TTC549 (cell line): ENCODE results near the gene RNF115.
"Not testable (repeated sequence)": the region's sequence is repeated elsewhere in the genome, so short reads cannot be mapped to it uniquely, and the experiment has no call there.

ENCODE experiments used
- FAIRE-seq: peaks from 2 replicates; lab custom pipeline; 2012; peaks lifted over from hg19 to GRCh38; lab: Jason Lieb, UNC

The RNF115 gene

GRCh38 chr1:145823565-145824498, at the start of gene RNF115, which contains the start of gene POLR3C:
TSS of gene RNF115 (minus strand) at chr1:145824095. CDS start at chr1:145823873, 222 bp downstream.
TSS of gene POLR3C (plus strand) at chr1:145824200. CDS start at chr1:145825777, 1,577 bp downstream.
- peak; percentile 29 for FAIRE-seq

GRCh38 chr1:145871994-145872924, 48.4 kb upstream of the RNF115 start:
- FAIRE-seq, result no peak

GRCh38 chr1:145868232-145868631, 44.3 kb upstream of the RNF115 start:
- no peak for FAIRE-seq

- FAIRE-seq, result no peak
These were observed 39.6 kb upstream of the RNF115 start for GRCh38 chr1:145863282-145864018.

- no peak for FAIRE-seq
These were observed 35.7 kb upstream of the RNF115 start for GRCh38 chr1:145859491-145860023.

GRCh38 chr1:145858901-145859490, 35.1 kb upstream of the RNF115 start, which contains the start of gene PIAS3:
TSS of gene PIAS3 (minus strand) at chr1:145859081. CDS start at chr1:145858990, 91 bp downstream.
- peak; percentile 90 for FAIRE-seq

- FAIRE-seq, result no peak
These were observed 34.5 kb upstream of the RNF115 start for GRCh38 chr1:145858238-145858900.

- FAIRE-seq, result no peak
These were observed 33.3 kb upstream of the RNF115 start for GRCh38 chr1:145857170-145857569.

GRCh38 chr1:145855426-145855948, 31.6 kb upstream of the RNF115 start:
- no peak for FAIRE-seq

GRCh38 chr1:145849356-145850160, 25.7 kb upstream of the RNF115 start:
- FAIRE-seq, result no peak

- no peak for FAIRE-seq
These were observed 23.9 kb upstream of the RNF115 start for GRCh38 chr1:145847827-145848226.

GRCh38 chr1:145846201-145846612, 22.3 kb upstream of the RNF115 start:
- FAIRE-seq, result no peak

GRCh38 chr1:145845514-145846161, 21.7 kb upstream of the RNF115 start, which contains the start of gene NUDT17:
TSS of gene NUDT17 (plus strand) at chr1:145845630. CDS start at chr1:145845641, 11 bp downstream.
- FAIRE-seq, result peak; percentile 28

GRCh38 chr1:145845144-145845513, 21.2 kb upstream of the RNF115 start:
- FAIRE-seq, result no peak

GRCh38 chr1:145843031-145843430, 19.1 kb upstream of the RNF115 start:
- FAIRE-seq, result no peak

GRCh38 chr1:145837656-145838055, 13.8 kb upstream of the RNF115 start:
- FAIRE-seq, result no peak

- not testable (repeated sequence) for FAIRE-seq
These were observed 6.9 kb upstream of the RNF115 start for GRCh38 chr1:145830810-145831209.

- no peak for FAIRE-seq
These were observed 4.6 kb upstream of the RNF115 start for GRCh38 chr1:145828367-145829026.
